NCI-H524 (cell line): ENCODE results near the gene FXYD3.
"Not testable (repeated sequence)": the region's sequence is repeated elsewhere in the genome, so short reads cannot be mapped to it uniquely, and the experiment has no call there.

ENCODE experiments used
- DNase-seq, 2 experiments: peaks; one replicate each; lab custom pipeline; 2025; lab: John Stamatoyannopoulos, UW

FXYD3 gene

DNA sequence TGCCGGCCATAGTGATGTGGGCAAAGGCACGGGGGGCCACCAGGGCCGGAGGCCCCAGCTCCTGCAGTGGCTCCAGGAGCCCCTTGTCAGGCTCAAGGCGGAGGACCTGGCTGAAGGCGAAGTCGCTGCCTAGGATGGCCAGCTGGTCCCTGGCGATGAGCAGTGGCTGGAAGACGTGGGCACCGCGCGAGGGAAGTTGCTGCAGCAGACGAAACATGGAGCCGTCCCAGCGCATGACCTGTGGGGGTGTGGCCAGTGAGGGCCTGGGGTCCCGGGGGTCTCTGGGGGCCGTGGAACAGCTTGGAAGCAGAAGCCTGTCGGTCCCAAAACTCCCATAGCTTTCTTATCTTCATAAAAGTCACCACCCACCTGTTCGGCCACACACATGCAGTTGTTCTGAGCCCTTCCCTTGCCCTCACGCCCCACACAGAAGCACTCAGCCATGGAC is 9.7 kb downstream of the FXYD3 start:
- DNase-seq, result no peak

DNA sequence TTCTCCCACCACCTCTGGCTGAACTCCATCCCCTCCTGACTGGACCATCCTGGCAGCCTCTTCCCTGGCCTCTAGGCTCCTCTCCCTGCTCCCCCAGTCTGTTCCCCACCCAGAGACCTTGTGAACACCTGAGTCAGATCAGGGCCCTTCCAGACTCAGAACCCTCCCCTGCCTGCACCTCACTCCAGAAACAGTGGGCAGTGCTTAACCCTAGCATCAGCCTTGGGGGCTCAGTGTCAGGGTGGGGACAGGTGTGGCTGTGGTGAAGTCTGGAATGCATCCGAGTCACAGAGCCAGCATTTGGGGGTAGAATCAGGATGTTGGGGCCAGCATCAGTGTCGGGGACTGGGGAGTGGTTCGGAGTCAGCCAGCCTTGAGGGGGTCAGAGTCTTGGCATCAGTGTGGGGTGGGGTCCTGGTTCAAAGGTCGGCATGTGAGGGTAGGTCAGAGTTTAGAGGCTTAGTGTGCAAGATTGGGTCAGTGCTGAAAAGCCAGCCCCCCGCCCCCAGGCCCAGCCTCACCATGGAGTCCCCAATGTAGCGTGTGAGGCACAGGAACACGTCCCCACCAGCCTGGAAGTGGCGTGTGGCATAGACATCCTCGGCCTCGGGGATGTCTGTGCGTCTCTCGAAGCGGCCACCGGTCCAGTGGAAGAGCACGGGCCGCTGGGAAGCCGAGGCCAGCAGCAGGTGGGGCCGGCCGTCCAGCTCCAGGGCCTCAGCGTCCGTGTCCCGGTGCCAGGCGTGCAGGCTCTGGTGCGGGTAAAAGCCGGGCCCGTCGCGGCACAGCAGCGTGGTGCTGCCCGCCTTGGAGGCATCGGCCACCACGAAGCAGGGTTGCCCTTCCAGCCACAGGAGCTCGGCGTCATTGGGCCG is 10.4 kb downstream of the FXYD3 start:
- no peak for DNase-seq

DNA sequence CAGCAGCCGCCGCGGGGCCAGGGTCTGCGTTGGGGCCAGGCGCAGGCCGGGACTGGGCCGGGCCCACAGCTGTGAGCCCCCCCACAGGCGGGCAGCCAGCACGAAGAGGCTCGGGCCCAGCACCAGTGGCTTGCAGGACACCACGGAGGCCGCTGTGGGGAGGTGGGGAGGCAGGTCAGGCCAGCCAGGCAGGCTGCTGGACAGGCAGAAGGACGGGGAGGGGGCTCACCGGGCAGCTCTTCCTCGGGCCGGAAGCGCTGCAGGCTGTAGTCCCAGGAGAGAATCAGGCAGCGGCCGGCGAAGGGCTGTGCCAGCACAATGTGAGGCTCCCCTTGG is 11.0 kb downstream of the FXYD3 start:
- DNase-seq, result no peak

DNA sequence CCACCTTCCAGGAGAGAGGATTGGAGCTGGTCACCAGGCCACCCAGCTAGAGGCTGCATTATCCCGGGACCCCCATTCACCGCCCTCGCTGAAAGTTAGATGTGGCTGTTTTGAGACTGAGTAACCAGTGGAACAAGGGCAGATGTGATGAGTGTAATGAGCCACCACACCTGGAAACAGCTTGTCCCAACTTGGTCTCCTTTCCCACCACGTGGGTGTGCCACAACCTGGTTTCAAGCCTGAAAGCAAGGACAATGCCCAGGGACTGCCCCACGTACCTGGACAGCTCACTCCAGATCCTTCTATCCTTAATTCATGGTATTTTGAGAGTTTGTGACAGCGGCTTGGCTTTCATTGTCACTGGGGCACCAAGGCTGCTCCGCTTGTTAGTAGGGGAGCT is 12.2 kb downstream of the FXYD3 start:
- no peak for DNase-seq

DNA sequence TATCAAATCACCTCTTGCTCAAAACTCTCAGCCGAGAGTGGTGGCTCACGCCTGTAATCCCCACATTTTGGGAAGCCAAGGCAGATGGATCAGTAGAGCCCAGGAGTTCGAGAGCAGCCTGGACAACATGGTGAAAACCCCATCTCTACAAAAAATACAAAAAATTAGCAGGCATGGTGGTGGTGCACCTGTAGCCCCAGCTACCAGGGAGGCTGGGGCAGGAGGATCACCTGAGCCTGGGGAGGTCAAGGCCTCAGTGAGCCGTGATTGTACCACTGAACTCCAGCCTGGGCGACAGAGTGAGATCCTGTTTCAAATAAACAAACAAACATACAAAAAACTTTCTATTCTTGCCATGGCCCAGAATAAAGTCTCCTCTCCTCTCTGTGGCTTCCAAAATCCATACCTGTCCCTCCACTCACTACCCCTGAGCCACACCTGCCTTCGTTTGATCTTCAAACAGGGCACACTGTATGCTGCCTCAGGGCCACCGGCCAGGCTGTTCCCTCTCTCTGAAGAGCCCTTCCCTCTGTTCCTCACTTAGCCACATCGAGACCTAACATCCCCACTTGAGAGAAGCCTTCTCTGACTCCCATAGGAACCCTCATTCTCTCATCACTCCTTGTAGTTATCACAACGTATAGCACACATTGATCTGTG is 12.9 kb downstream of the FXYD3 start:
- DNase-seq, result no peak

DNA sequence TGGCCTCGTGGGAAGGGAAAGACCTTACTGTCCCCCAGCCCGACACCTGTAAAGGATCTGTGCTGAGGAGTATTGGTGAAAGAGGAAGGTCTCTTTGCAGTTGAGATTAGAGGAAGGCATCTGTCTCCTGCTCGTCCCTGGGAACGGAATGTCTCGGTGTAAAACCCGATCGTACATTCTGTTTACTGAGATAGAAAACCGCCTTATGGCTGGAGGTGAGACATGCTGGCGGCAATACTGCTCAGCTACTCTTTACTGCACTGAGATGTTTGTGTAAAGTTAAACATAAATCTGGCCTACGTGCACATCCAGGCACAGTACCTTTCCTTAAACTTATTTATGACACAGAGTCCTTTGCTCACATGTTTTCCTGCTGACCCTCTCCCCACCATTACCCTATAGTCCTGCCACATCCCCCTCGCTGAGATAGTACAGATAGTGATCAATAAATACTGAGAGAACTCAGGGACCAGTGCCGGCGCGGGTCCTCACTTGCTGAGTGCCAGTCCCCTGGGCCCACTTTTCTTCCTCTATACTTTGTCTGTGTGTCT is 14.2 kb downstream of the FXYD3 start:
- DNase-seq, result not testable (repeated sequence)

DNA sequence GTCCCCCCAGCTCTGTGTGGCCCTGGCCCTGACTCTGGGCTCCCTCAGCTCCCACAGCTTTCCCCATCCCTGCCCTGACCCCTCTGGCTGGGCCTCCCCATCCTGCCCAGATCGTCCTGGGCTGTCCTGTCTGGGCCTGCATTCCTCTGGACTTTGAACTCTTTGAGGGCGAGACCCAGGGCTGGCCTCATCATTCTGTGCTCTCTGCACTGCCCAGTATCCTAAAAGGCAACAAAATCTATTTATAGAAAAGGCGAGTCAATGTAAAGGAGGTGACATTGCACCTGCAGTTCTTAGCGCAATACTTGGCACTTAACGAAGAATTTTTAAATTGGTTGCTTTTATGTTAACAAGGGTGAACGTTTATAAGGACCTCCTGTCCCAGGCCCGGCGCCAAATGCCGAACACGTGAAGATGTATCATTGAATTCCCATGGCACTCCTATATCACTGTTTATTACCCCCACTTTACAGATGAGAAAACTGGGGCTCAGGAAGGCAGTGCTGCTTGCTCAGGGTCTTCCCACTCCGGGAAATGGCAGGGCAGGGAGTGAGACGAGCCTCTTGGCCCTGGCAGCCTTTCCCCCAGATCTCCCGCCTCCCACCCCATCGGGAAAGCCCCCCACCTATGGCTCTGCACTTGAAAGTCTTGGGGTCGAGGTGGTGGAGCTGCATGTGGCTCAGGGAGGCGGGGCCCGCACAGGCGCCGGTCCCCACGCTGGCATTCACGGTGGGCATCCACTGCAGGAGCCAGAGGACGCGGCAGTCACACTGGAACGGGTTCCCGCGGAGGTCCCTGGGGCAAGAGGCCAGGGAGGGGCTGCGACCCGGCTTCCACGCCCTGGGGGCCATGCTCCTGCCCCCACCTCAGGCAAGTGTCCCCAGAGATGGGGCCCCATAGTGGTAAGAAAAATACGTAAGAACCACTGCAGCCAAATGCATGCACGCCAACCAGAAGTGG is 15.4 kb downstream of the FXYD3 start:
- DNase-seq, result no peak

DNA sequence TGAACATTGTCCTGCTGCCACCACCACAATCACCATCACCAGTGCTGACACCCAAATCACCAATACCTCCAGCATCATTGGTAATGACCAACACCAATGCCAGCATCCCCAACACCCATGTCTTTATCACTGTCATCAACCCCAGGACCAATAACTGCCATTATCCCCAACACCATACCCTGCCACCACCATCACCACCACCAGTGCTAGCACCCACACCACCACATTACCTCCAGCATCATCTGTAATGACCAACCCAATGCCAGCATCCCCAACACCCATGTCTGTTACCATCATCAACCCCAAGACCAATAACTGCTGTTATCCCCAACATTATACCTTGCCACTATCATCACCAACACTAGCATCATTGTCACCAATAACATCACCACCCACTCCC is 16.6 kb downstream of the FXYD3 start:
- DNase-seq, result no peak

DNA sequence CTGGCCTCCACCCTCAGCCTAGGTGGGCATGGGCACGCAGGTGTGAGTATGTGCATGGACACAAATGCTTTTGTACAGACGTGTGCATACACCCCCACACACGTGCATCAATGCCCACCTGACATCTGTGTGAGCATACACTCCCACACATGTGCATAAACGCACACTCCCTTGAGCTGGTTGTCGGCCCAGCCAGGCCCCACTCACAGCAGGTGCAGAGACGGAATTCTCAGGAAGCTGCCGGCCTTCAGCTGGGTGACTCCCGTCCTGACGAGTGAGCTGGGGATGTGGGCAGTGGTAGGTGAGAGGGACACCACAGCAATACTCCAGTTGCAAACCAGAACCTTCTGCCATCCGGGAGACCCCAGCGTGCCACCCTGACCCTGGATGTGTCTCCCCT is 18.2 kb downstream of the FXYD3 start:
- DNase-seq, result no peak

DNA sequence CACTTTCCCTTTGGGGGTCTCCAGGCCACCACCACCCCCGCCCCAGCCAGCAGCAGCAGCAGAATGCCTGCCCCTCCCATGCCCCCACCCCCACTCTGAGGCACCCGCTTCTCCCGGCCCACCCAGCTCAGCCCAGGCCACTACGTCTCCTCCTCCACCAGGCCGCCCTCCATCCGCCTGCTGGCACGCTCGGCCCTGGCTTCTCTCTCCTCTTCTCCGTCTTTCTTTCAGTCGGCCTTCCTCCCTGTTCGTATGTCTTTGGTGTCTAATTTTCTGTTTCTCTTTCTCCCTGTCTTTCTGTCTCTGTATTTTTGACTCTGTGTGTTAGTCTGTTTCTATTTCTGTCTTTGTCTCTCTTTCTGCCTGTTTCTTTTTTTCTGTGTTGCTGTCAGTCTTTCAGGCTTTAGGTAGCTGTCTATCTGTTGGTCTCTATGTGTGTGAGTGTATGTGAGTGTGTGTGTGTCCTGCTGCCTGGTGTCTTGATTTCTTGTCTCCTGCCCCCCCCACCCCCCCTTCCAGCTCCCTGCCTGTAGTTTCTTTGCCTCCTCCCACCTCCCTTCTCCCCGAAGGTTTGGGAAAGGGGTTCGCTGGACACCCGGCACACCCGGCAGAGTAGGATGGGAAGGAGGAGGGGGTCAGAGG is 19.1 kb downstream of the FXYD3 start, which contains the start of gene LGI4:
Gene LGI4 (minus strand): TSS at position 459 of the 642 bp plus-strand sequence. CDS start 379 bp downstream, at position 80.
- DNase-seq, result no peak

DNA sequence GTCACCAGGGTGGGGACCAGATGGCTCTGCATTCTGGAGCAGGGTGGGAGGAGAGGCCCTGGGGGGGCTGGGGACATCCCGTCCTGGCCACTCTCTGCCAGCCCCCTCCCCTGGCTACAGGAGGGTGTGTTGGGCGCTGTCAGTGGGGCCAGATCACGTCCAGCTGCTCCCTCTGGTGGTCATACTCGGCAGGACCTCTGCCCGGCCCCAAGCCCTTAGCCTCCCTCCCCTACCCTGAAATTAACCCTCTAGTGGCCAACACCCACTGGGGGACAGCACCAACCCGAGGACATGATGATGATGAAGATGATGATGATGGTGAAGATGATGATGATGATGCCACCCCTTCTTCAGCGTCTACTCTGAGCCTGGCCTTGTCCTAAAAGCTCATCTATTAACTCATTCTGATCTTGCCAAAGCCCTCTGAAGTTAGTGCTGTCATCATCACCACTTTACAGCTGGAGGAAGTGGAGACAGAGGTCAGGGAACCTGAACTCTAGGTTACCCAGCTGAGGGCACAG is 19.8 kb downstream of the FXYD3 start:
- peak; percentile 54 to 65 for DNase-seq

DNA sequence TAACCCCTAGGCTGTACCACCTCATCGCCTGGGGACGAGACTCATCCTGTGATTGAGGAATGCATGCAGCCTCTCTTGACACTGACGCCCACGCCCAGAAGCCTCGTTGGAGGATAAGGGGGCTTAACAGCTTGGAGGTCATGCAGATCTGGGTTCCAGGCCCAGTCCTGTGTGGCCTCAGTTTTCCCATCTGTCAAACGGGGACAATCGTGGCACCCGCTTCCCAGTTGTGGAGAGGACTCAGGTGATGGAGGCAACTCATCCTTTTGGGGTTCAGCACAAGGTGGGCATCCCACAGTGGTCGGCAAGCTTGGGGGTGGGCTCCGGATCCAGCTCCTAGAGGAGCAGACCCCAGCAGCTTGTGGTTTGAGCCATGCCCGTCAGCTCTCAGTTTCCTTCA is 20.6 kb downstream of the FXYD3 start:
- DNase-seq, result no peak

DNA sequence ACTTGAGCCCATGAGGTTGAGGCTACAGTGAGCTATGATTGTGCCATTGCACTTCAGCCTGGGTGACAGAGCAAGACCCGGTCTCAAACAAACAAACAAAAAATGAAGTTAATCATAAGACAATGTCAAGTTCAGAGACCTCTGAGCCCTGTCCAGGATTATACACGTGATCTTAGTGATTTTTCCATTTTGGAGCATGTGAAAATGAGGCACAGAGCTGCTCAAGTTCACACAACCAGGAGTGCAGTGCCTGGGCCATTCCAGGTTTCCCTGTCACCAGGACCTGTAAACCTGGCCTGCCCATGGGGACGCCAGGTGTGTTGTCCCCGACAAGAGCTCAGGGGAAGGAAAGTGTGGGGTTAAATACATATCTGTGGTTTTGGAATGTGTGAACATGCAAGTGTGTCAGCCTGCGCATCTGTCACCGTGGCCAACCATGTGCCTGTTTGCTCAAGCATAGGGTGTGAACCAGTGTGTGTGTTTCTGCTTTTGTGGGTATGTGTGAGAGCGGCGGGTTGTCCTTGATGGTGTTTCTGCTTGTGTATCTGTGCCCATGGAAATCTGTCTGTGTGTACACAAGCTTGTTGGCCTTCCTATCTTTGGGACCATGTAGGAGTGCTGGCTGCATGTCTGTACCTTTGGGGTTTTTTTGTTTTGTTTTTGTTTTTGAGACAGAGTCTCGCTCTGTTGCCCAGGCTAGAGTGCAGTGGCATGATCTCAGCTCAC is 21.5 kb downstream of the FXYD3 start:
- no peak for DNase-seq

DNA sequence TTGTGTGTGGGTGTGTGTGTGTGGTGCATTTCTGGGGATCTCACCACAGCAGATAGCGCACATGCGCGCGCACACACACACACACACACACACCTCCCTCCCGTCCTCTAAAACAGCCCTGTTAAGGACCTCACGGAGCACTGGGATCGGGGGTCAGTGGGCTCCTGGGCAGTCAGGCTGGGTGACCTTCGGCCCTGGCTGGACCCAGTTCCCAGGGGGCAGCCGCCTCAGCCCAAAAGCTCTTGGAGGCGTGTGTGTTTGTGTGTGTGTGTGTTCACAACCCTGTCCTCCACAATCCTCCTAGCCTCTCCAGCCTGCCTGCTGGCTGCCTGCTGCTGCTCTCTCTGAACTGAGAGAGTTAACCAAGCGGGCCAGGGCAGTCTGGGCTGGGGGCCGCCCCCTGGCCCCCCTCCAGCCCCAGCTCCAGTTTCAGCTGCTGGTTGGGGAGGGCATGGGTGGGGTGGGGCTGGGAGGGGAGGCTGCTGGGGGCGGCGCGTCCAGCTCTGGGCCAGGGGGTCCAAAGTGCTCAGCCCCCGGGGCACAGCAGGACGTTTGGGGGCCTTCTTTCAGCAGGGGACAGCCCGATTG is 22.8 kb downstream of the FXYD3 start, which contains the start of gene FXYD1:
Gene FXYD1 (plus strand): TSS at position 520 of the 588 bp plus-strand sequence. CDS start 1,256 bp downstream, outside the sequence.
- no peak for DNase-seq

DNA sequence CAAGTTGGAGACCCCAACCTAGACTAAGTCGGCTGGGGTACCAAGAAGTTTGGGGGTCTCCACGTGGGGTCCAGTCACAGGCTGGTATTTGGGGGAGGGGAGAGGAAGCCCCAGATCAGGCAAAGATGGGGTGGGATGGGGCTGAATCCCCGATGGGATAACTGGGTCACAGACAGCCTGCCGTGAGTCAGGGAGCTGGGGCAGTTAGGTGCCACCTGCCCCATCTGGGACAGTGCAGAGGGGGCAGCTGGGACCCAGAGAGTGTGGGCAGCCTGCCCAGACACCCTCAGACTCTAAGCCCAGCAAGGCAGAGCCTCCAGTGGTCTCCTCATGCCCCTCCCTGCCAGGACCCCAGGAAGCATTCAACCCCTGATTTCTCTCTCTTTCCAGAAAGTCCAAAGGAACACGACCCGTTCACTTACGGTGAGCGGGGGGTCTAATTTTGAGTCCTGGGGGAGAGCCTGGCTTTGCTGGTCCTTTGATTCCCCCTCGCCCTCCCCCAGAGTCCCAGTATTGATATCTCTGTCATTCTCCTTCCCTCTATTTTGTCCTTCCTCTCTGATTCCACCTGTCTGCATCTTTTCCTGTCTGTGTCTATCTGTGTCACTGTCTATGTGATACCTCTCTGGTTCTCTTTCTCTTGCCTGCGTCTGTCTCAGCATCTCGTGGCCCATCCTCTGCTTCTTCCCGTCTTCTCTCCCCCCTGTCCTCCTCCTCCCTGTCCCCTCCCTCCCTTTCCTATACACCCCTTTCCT is 24.8 kb downstream of the FXYD3 start:
- peak in 1 of 2 experiments; percentile 23 for DNase-seq

DNA sequence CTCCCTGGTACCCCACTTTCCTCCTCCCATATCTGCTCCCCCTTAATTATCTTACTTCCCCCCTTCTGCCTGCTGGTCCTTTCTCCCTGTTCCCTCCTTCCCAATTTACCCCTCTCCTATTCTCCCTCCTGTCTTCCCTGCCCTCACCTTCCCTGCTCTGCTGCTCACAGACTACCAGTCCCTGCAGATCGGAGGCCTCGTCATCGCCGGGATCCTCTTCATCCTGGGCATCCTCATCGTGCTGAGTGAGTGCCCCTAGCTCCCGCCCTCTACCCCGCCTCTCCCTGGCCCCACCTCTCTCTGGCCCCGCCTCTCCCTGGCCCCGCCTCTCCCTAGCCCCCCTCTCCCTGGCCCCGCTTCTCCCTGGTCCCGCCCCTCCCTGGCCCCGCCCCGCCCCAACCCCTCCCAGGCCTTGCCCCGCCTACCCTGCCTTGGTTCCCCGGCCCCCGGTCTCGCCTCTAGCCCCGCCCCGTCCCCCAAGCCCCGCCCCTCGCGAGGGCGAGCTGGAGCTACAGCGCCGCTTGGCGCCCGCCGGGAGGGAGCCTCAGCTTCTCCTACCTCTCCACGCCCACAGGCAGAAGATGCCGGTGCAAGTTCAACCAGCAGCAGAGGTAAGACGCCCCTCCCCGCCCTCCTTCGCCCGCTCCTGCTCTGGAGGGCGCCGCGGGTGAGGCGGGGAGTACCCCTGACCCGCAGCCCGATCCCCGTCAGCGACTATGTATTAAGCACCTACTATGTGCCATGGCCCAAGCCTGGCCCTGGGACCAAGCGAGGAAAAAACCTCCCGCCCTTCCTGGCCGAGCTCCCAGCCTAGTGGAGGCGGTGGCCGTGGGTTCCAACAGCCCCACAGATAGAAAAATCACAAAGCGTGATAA is 25.6 kb downstream of the FXYD3 start:
- DNase-seq, result peak; percentile 72 to 87

DNA sequence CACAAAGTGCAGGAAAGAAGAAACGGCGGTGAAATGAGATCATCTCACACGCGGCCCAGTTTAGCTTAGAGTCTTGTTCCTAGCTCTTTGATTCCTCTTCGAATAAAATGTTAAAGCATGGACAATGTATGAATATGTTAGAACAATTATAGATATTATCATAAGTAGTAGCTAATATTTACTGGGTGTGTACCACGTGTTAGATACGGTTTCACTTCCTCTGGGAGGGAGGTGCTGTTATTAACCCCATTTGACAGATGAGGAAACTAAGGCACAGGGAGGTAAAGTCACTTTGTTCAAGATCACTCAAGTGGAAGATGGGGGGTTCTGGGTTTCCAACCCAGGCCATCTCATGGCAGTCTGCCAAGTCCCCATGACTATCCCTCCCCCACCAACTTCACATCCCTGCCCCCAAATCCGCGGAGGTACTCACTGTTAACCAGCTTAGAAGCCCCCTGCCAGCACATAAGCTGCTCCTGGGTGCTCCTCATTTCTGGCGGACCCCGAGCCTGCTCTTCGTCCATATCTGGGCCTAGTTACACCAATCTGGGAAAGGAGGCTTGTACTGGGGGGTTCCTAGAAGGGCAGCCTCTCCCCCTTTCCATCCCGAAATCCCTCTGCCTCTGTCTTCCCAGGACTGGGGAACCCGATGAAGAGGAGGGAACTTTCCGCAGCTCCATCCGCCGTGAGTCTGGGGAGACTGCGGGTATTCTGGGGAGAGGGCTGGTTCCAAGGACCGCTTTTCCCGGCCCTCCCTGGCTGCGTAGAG is 26.4 kb downstream of the FXYD3 start:
- DNase-seq, result no peak
